Motor neuron (in vitro differentiated cells): ENCODE results near the gene COMMD4. TPM values are rescaled to one million over a fixed set of nuclear protein-coding genes. Genes with fewer than 3 reads are reported as not detected.
"Not testable (repeated sequence)": the region's sequence is repeated elsewhere in the genome, so short reads cannot be mapped to it uniquely, and the experiment has no call there.

Source experiments
- ATAC-seq, 8 experiments: fragments of 200-7000 bp; cut with Tn5 transposase; replicated peaks in 6 of 8; 2 replicates each; pipeline ENCODE4 v1.8.0; 2021; ENCODE audit warnings: mild to moderate bottlenecking in 8 of 8, moderate library complexity in 8 of 8
- H3K27ac ChIP-seq, 2 donors: fragments of 250-450 bp; sonication (Bioruptor Pico); 2 replicates each; pipeline ENCODE4 v1.9.0; 2021; ENCODE audit warnings: antibody characterized with exemption in 2 of 2, mild to moderate bottlenecking in 2 of 2, moderate library complexity in 1 of 2
- H3K4me1 ChIP-seq, 2 donors: fragments of 250-450 bp; sonication (Bioruptor Pico); replicated peaks in 1 of 2; 2 replicates each; pipeline ENCODE4 v1.6.1; 2021; ENCODE audit warnings: antibody characterized with exemption in 2 of 2, mild to moderate bottlenecking in 2 of 2, moderate library complexity in 1 of 2
- H3K4me3 ChIP-seq, 5 donors: fragments of 250-450 bp; sonication (Bioruptor Pico); 2 replicates each; pipeline ENCODE4 v1.9.0; 2021; ENCODE audit warnings: antibody characterized with exemption in 5 of 5, mild to moderate bottlenecking in 5 of 5, moderate library complexity in 4 of 5
- WGBS, 10 experiments: fragments of 450-650 bp; shearing (Covaris generic); methylation state at CpG; one replicate each; pipeline ENCODE4 v1.0.0; 2022; 5-methylcytosine and 5-hydroxymethylcytosine counted together
- in situ Hi-C, 9 experiments: fragments of 400-800 bp; cut with MboI; loops; one replicate each; pipeline ENCODE4 v1.15.0; 2021; ENCODE audit warnings: low sequenced_read_pairs in 9 of 9, low pct_unique_long_range_greater_than_20kb in 2 of 9; ENCODE audit not compliant: unreplicated experiment in 9 of 9
- total RNA-seq, 8 experiments: library from RNA; unstranded; fragments of 300-600 nt; gene quantifications; 2 replicates each; pipeline versions ENCODE4 v1.2.3 to v1.2.4, GENCODE V29; 2022

COMMD4 gene
- total RNA-seq, 8 experiments from 2014 or later, result 17.6 to 93.3 (median 56.3) TPM

DNA sequence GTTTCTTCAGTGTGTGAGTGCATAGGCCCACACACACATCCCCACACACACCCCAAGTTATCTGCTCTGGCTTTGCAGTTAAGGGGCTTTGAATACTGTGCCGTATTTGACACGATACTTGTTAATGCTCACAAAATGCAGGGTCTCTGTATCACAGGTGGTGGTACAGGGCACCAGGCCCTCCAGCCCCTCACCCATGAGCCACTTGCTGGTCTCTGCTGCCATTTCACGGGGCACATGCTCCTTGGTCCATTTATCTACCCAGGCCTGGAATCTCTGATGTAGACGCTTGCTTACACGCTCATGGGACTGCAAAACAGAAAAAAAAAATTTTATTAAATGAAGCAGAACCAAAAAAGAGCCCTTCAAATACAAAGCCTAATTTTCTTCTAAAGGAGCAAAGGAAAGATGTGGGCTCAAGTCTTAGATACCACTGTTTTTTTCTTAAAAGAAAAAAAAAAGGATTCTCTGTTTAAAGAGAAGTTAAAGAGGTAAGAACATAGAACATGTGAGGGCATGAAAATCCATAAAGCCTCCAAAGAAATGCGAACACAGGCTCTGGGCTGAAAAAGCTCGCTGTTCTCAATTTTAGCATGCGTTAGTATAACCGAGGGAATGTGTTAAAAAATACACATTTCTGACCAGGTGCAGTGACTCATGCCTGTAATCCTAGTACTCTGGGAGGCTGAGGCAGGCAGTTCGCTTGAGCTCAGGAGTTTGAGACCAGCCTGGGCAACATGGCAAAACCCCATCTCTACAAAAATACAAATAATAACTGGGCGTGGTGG is 36.2 kb downstream of the COMMD4 start:
- H3K4me1 ChIP-seq, result peaks cover 0 to 11% of the 10 kb centered on the region in 2 donors
- H3K27ac ChIP-seq, result no peak overlapping the region
- no peak overlapping the region for H3K4me3 ChIP-seq
- no peak for ATAC-seq
- in situ Hi-C loops, result no loop called here
- 78 to 100% (median 95%) methylated on average over 1 to 11 of the region's 11 CpGs for WGBS, 10 experiments

- WGBS, 10 experiments, result 58 to 100% (median 88%) methylated on average over 2 to 4 of the region's 4 CpGs; no CpG with 5 or more reads in 1 of the 10 experiments
- Histone ChIP-seq H3K4me1 (no peaks in the 10 kb centered on the region), H3K4me3 (no peak overlapping the region), H3K27ac (no peak overlapping the region)
- in situ Hi-C loops, result no loop called here
- no peak for ATAC-seq
Observed at GRCh38 chr15:75380773-75381172, 44.9 kb downstream of the COMMD4 start.

- in situ Hi-C loops, result not testable (repeated sequence)
Observed at GRCh38 chr15:75383986-75384385, 48.1 kb downstream of the COMMD4 start.

More at GRCh38 chr15:75383986-75384385, 48.1 kb downstream of the COMMD4 start:
- H3K27ac ChIP-seq, H3K4me3 ChIP-seq, ATAC-seq, H3K4me1 ChIP-seq: not testable (repeated sequence)
- WGBS, 10 experiments, result 83 to 100% (median 97%) methylated on average over 1 to 5 of the region's 5 CpGs; no CpG with 5 or more reads in 1 of the 10 experiments

Other genes starting within 250 kb of the COMMD4 start
- gene C15orf39, start 134.2 kb upstream of the COMMD4 start, total RNA-seq, result 10 to 100 TPM in 2 of 8 experiments, 1 to 10 TPM in 6; 2.2 to 11.0 (median 5.8) TPM
- 1 to 10 TPM in 1 of 8 experiments, under 1 TPM in 1, not detected in 6; 0.54 to 1.6 TPM for gene GOLGA6C, start 77.7 kb upstream of the COMMD4 start, total RNA-seq
- gene GOLGA6D, start 53.2 kb upstream of the COMMD4 start, total RNA-seq, result 1 to 10 TPM in 2 of 8 experiments, under 1 TPM in 3, not detected in 3; 0.14 to 4.0 (median 0.38) TPM
- 10 to 100 TPM in 3 of 8 experiments, 1 to 10 TPM in 5; 3.8 to 19.4 (median 5.2) TPM for gene NEIL1, start 11.0 kb downstream of the COMMD4 start, total RNA-seq
- 100 to 1,000 TPM in 2 of 8 experiments, 10 to 100 TPM in 6; 39.3 to 179 (median 63.1) TPM for gene MAN2C1, start 32.5 kb downstream of the COMMD4 start, total RNA-seq
- gene SIN3A, start 115.6 kb downstream of the COMMD4 start, total RNA-seq, result 10 to 100 TPM; 14.6 to 62.6 (median 26.3) TPM
- 10 to 100 TPM; 15.4 to 36.8 (median 20.6) TPM for gene PTPN9, start 243.3 kb downstream of the COMMD4 start, total RNA-seq